Left renal pelvis (tissue), 4 donors: Measurements from ENCODE around the gene METTL2B. TPM values are rescaled to one million over a fixed set of nuclear protein-coding genes. Genes with fewer than 3 reads are reported as not detected.
"Not testable (repeated sequence)": the region's sequence is repeated elsewhere in the genome, so short reads cannot be mapped to it uniquely, and the experiment has no call there.

Source experiments
- DNase-seq, 4 donors: peaks; one replicate each; pipeline ENCODE4 v3.0.0-alpha.2; 2013; ENCODE audit warnings: low read depth in 4 of 4, low spot score in 3 of 4
- polyA plus RNA-seq, 4 donors: library from polyadenylated mRNA; unstranded; fragments of 120-200 nt; gene quantifications; one replicate each; pipeline ENCODE4 v1.2.1, GENCODE V29; 2013; ENCODE audit not compliant: insufficient read length in 4 of 4

The METTL2B gene
- polyA plus RNA-seq, 4 donors: 23.4 to 31.7 (median 28.4) TPM

DNA sequence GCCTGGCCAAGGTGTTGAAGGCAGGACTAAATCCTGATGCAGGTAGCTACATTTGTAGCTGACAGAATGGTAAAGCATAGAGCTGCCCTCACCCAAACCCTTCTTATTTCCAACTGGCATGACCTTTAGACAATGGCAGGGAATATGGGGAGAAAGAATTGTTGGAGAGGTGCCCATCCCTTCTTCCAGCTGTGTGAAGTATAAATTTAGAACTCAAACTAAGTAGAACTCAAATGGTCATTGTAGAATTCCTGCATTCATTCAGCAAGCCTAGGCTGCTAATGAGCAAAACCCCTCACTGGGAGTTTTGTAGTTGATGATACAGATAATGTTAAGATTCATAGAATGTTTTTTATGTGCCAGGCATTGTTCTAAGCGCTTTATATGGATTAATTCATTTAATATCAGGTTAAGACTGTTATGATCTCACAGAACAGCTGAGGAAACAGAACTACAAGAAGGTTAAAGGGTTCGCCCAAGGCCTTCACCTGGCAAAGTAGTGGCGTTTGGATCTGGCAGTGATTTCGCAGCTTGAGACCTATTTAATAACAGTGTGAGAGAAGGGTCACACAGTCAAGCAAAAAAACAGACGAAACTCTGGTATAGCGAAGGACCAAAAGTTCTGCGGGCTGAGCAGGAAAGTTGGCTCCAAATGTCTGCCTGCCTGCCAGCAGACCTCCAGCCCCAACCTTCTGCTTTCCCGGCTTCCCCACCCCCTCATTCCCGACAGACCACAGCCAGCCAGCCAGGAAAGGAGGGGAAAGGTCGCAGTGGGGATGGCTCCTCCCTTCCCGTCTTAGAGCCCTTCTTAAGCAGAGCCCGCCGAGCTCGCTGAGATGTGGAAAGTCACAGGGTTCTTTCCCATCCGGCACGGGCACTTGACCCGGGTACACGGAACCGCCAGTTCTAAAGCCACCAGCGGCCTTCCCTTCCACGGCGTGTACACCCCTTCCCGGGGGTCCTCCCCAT lies 22.4 kb upstream of the METTL2B start:
- peak in 3 of 4 donors; percentile 73 to 74 (median 73) for DNase-seq

DNA sequence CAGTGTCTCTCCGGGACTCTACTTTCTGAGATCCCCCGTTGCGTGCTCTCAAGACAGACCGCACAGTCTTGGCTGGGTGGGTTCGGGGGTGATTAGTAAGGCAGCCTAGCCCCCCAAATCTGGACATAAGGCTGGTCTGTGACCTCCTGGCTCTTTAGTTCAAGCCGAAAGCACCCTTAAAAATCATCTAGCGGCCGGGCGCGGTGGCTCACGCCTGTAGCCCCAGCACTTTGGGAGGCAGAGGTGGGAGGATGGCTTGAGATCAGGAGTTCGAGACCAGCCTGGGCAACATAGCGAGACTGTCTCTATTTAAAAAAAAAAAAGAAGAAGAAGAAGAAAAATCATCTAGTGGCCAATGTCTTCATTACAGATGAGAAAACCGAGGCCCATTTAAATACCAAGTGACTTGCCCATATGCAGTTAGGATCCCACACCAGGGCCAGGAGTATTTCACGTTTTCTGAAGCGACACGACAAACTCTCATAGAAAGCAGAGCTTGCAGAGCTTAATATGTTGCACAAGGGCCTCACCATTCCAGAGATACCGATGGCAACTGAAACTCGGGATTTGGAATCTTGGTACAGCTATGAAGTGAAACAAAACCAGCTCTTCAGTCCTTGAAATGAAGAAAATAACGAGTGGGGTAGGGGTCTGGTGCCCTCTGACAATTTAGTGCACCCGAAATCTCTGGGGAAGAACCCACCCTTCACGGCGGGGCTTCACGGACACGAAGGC lies 21.6 kb upstream of the METTL2B start:
- no peak for DNase-seq

DNA sequence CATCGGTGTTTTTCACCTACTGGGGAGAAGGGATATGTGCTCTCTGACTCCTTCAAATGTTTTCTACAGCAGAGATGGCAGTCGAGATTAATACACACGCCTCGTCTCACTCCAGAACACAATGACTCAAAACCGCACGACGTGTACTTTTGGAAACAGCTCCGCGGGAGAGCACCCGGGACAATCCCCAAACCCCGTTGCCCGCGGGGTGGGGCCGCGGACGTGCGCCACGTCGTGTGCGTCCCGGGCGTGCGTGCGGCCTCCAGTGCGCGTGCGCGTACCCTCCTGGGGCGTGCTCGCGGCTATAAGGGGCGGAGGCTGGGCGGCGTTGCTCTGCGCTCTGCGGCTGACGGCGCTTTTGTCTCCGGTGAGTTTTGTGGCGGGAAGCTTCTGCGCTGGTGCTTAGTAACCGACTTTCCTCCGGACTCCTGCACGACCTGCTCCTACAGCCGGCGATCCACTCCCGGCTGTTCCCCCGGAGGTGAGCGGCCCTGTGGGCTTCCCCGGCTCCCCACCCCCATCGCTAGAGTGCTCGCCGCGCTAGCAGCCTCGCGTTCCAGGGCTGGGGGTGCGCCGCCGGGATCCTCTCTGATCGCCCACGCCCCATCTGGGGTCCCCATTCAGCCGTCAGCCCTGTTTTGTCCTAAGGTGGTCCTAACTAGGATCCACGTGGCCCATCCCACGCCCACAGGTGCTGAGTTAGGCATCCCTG lies 20.8 kb upstream of the METTL2B start, which contains the start of gene HILPDA:
HILPDA (plus strand) TSS at position 336 of the 712 bp plus-strand sequence. CDS start 1,391 bp downstream, outside the sequence.
- DNase-seq: peak in 3 of 4 donors; percentile 70 to 77 (median 75)

DNA sequence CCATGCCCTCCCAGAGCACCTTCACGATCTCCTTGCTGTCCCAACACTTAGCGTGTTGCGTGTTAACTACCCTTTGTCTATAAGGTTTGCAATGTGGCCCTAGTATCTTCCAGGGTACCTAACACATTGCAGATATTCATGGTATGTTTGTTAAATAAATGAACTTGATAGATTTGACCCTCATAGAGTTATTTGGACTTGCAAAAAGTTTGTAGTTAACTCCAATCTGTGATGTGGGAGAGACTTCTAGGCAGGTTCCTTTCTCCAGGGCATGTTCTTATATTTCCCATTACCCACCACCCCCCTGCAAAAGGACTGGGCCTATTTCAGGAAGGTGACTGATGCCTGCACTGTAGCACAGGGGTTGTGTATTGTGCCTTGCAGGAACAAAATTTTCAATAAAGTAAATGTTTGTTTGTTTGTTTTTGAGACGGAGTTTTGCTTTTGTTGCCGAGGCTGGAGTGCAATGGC lies 20.3 kb upstream of the METTL2B start:
- no peak for DNase-seq

DNA sequence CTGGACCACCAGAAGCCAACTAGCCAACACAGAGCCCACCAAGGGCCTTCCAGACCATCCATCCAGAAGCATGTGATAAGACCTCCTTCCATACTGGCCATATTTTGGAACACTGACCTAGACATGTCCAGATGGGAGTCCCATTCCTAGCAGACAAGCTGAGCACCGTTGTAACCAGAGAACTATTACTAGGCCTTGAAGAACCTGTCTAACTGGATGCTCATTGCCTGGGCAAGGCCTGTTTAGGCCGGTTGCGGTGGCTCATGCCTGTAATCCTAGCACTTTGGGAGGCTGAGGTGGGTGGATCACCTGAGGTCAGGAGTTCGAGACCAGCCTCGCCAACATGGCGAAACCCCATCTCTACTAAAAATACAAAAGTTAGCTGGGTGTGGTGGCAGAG lies 19.2 kb upstream of the METTL2B start:
- not testable (repeated sequence) for DNase-seq

DNA sequence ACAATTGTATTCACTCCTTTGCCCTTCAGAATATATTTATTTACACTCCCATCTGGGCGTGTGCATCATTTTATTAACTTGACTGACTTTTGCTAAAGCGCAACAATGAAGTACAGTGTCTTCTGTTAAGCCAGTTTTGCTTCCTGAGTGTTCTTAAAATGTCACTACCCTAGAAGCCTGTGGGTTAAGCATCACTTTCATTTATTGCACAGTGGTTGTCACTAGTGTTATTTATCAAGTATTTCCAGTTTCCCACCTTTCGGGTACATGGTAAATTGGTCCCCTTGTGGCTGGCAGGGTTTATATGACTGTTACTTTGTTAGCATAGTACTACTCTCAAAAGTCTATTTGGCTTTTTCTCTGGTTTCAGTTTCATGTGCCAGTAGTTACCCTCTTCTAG lies 17.6 kb upstream of the METTL2B start:
- DNase-seq: no peak

DNA sequence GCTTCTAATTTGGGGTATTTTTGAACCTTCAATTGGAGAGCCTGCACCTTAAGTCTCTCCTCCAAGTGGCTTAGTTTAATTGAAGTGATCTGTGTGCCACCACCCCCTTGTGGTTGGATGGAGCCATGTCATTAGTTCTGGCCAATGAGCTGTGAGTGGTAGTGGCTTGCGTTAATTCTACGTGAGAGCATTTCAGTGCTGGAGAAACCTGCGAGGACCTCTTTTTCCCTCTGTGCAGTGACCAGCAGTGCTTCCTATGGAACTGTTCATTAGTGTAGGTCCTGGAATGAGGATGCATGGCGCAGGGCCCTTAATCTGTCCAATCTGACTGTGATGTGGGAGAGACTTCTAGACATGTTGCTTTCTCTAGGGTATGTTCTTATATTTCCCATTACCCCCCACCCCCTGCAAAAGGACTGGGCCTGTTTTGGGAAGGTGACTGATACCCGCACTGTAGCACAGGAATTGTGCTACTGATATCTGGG lies 17.1 kb upstream of the METTL2B start:
- no peak for DNase-seq

DNA sequence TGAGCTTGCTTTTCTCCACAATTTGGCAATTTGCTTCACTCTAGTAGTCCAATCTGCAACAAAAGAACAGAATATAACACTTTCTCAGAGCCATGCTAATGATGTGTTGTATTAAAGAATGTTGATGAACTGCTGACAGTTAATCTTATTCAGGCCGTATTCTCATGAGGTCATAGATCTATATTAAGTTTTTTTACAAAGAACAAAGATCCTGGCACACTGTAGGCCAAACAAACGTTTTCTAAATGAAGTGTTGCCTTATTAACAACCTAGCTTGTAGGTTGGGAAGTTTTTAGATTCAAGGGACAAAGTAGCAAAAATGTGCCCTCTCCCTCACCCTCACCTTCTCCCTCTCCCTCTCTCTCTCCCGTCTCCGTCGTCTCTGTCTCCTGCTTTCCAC lies 14.1 kb upstream of the METTL2B start:
- no peak for DNase-seq

DNA sequence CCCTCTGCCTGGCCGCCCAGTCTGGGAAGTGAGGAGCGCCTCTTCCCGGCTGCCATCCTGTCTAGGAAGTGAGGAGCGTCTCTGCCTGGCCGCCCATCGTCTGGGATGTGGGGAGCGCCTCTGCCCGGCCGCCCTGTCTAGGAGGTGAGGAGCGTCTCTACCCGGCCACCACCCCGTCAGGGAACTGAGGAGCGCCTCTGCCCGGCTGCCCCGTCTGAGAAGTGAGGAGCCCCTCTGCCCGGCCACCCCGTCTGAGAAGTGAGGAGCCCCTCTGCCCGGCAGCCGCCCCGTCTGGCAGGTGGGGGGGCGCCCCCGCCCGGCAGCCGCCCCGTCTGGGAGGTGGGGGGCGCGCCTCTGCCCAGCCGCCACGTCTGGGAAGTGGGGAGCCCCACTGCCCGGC lies 13.2 kb upstream of the METTL2B start:
- not testable (repeated sequence) for DNase-seq

DNA sequence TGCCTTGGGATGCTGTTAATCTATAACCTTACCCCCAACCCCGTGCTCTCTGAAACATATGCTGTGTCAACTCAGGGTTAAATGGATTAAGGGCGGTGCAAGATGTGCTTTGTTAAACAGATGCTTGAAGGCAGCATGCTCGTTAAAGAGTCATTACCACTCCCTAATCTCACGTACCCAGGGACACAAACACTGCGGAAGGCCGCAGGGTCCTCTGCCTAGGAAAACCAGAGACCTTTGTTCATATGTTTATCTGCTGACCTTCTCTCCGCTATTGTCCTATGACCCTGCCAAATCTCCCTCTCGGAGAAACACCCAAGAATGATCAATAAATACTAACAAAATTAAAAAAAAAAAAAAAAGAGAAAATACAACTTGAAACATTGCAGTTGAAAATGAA lies 12.6 kb upstream of the METTL2B start:
- DNase-seq: not testable (repeated sequence)

DNA sequence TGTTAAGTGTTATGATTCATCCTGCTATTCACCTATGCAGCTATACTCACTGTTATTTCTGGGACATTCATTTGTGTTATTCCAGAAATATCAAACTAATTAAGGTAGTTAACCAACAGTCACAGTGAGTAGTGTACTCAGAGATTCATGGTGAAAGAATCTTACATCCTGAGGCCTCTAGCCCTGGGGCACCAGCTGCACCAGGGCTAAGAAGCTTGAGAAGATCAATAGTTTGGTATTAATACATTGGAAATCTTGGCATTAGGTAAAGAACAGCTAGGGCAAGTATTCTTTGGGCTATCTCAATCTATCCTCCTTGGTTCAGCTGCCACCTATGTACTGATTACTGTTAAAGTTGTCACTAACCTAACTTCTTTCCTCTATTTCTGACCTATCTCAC lies 9.7 kb upstream of the METTL2B start:
- not testable (repeated sequence) for DNase-seq

DNA sequence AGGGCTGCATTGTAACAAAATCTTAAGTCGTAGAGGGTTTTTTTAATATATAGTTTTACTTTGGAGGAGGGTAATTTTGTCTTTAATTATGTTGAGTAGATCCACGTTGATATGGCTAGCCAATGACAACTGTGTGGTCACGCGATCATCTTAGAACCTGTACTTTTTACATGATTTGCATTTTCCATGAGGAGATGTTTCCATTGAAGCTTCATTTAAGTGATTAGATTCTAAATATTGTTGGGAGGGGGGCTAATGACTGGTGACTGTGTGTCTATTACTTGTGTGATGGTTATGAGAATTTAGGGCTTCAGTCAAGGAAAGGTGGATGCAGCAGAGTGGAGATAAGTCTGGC lies 765 bp downstream of the METTL2B start:
- DNase-seq: not testable (repeated sequence)

DNA sequence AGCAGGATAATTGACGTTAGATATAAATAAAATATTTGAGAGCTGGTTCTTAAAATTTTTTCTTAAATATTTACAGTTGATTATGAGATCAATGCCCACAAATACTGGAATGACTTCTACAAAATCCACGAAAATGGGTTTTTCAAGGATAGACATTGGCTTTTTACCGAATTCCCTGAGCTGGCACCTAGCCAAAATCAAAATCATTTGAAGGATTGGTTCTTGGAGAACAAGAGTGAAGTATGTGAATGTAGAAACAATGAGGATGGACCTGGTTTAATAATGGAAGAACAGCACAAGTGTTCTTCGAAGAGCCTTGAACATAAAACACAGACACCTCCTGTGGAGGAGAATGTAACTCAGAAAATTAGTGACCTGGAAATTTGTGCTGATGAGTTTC lies 2.5 kb downstream of the METTL2B start:
- DNase-seq: not testable (repeated sequence)

DNA sequence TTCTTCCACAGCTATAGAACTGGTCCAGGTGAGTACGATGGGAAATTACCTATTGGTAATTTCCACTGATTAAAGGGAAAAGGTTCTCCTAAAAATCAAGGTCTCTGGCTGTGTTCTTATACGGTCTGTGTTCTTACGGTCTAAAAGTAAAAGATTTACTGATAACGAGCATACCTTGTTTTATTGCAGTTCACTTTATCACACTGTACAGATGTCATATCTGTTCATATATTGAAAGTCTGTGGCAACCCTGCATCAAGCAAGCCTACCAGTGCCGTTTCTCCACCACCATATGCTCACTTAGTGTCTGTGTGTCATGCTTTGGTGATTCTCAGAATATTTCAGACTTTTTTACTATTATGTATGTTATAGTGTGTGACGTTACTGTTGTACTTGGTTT lies 11.6 kb downstream of the METTL2B start:
- DNase-seq: not testable (repeated sequence)

DNA sequence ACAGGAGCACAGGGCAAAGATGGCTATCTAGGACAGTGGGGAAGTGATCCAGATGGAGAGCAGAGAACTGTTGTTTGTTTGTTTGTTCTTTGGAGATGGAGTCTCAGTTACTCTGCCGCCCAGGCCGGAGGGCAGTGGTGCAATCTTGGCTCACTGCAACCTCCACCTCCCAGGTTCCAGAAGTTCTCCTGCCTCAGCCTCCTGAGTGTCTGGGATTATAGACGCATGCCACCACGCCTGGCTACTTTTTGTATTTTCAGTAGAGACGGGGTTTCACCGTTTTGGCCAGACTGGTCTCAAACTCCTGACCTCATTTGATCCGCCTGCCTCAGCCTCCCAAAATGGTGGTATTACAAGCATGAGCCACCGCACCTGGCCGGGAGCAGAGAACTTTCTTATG lies 20.9 kb downstream of the METTL2B start:
- DNase-seq: no peak

DNA sequence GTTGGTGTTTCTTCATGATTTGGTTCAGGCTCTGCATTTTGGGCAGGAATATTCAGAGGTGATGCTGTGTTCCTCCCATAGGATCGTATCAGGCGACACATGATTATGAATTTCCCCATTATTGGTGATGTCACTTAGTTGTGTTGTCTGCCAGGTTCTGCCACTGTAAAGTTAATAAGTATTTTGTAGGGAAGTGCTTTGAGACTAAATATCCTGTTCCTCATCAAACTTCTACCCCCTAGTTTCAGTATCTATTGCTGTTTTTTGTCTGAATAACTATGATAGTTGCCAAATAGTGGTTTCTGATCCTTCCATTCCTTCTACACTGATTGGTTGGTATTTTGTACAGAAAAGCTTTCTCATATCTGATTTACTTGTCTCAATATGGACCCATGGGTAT lies 28.9 kb downstream of the METTL2B start:
- DNase-seq: not testable (repeated sequence)

DNA sequence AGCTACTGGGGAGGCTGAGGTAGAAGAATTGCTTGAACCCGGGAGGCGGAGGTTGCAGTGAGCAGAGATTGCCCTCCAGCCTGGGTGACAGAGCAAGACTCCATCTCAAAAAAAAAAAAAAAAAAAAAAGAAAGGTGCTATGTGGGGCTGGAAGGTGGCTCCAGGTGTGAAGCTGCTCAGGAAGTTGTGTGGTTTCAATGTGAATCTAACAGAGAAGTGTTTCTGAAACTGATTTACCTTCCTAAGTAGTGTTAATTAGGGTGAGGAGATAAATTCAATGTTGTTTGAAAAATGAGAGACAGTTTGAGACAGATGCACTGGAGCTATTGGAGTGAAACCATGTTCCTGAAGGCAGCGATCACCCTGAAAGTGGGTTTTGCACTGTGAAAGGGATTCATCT lies 30.3 kb downstream of the METTL2B start:
- DNase-seq: not testable (repeated sequence)

DNA sequence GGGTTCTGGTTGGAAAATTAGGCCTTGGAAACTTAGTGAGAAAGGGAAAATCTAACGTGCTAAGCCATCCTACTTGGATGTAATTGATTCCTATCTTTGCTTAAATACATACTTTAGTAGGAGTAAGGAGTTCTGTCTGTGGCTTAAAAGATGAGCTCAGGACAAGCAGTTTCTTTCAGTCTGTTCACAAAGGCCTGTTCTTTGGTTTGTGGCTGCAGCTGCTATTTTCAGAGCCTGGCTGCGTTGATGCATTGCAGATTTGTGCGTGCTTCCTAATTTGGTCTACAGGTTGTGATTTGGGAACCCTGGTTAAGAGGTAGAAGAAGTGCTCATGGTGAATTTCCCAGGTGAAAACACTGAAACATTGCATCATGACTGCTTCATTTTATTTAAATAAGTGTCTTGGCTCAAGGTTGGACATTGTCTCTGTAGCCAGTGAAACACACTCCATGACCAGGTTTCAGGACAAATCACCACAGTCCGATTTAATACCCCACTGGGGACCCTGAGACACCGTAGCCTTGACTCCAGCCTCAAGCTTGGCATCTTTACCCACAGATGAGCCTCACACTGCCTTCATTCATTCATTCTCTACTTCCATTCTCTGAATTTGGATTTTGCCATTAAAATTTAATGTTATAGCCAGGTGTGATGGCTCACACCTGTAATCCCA lies 30.9 kb downstream of the METTL2B start:
- DNase-seq: not testable (repeated sequence)

DNA sequence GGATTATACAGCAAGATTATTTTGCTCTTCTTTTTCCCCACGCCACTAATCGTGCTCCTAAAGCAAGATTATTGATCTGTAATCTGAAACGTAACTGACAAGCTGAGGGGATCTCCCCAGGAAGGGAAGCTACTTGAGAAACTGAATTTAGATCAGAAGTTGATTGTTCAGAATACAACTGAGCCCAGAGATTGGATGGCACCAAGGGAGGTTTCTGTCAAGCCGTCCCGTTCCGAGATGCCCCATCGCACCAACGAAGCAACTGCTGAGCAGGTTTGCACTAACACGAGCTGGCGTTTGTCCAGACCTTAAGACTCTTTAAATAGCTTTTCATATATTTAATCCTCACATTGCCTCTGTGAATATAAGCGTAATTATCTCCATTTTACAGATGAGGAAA lies 35.1 kb downstream of the METTL2B start:
- DNase-seq: not testable (repeated sequence)

DNA sequence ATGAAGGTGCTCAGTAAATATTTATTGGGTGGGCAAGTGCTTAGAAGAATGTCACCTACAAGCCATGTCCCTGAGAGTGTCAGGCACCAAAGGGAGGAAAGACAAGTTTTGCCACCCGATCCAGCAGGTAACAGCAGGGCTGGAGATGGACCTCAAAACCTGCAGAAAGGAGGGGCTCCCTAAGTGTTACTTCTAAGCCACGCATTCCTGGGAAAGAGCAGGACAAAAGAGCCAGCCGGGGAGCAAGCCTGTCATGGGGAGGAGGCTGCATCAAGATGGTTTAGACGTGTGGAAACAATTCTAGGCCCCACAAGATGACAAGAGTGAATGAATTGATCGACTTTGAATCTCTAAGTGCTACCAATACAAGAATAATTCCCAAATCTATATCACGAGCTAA lies 38.7 kb downstream of the METTL2B start:
- DNase-seq: not testable (repeated sequence)
